Measurements from ENCODE around the gene NSL1.

Gene NSL1

DNA sequence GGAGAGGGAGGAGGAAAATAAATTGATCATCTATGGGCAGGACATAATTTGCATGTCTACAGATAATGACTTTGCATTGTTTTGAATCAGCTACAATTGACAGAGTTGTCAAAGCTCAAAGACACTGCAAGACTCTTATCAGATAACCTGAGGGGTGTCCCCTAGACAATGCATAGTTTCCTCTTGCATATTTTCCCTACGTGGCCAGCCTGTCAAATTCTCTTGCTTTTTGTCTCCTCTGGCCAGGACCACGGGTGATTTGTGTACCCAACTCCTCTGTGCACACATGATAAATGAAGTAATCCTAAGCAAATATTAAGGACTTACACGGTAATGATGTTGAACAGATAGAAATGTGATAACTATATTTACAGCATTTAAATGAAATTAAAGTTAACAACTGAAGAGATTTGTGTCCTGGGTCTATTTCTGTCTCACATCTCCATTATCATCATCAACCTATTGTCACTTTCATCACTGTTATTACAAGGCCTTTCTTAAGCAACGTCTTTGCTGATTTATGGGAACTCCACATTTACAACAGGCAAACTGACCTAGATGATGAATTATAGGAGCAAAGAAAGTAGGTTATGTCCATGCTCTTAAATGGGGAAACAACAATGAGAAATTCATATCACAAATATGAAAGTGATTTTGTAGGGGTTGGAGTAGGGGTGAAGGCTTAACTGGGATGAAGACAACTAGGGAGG lies 110.7 kb downstream of the NSL1 start:
- DNase-seq = no peak

GRCh38 chr1:212678456-212679410 lies 112.8 kb downstream of the NSL1 start:
- no peak for DNase-seq

- no peak for DNase-seq
Observed at GRCh38 chr1:212677573-212677972, 114.0 kb downstream of the NSL1 start.

- DNase-seq = no peak
Observed at GRCh38 chr1:212677136-212677535, 114.4 kb downstream of the NSL1 start.

All from NCI-H1694 (cell line).